ENCODE results near the gene ZNF614.
"Not testable (repeated sequence)": the region's sequence is repeated elsewhere in the genome, so short reads cannot be mapped to it uniquely, and the experiment has no call there.

The ZNF614 gene

GRCh38 chr19:52026255-52026990 lies 1.8 kb downstream of the ZNF614 start:
- not testable (repeated sequence) for H3K27ac ChIP-seq (ENCODE audit: low read length); H3K9ac ChIP-seq (ENCODE audit: low read depth, low read length); H3K27me3 ChIP-seq (ENCODE audit: insufficient read depth, low read length); H3K4me1 ChIP-seq (ENCODE audit: insufficient read depth, low read length)
- Histone ChIP-seq H3K9me3 (ENCODE audit: insufficient read depth, low read depth, low read length) (peaks cover 10% of the 10 kb centered on the region; the same call in 1 of the 2 replicates), H3K4me3 (ENCODE audit: low read length) (peak overlapping the region; percentile 98; the same call in 1 of the 2 replicates), H3K36me3 (ENCODE audit: insufficient read depth, low read depth, low read length) (peaks cover 51% of the 10 kb centered on the region)

DNA sequence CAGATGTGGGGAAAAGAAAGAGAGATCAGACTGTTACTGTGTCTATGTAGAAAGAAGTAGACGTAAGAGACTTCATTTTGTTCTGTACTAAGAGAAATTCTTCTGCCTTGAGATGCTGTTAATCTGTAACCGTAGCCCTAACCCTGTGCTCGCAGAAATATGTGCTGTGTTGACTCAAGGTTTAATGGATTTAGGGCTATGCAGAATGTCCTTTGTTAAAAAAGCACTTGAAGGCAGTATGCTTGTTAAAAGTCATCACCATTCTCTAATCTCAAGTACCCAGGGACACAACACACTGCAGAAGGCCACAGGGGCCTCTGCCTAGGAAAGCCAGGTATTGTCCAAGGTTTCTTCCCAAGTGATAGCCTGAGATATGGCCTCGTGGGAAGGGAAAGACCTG lies 3.7 kb downstream of the ZNF614 start:
- peaks cover 61% of the 10 kb centered on the region for H3K36me3 ChIP-seq (ENCODE audit: insufficient read depth, low read depth, low read length)
- H3K27ac ChIP-seq (ENCODE audit: low read length); H3K9ac ChIP-seq (ENCODE audit: low read depth, low read length); H3K27me3 ChIP-seq (ENCODE audit: insufficient read depth, low read length); H3K4me1 ChIP-seq (ENCODE audit: insufficient read depth, low read length); H3K4me3 ChIP-seq (ENCODE audit: low read length); H3K9me3 ChIP-seq (ENCODE audit: insufficient read depth, low read depth, low read length): not testable (repeated sequence)

DNA sequence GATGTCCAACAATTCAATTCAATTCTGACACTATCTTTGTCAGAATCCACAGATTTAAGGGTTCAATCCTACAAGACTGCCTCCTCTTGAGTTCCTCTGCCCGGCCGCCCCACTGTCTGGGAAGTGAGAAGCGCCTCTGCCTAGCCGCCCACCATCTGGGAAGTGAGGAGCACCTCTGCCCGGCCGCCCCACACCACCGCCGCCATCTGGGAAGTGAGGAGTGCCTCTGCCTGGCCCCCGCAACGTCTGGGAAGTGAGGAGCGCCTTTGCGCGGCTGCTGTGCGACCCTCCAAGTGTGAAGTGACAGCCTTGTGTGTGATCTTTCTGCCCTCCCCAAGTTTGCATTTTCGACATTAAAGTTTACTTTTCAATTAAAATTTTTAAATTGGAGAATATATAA lies 6.0 kb downstream of the ZNF614 start:
- Histone ChIP-seq H3K4me1 (ENCODE audit: insufficient read depth, low read length) (0 out of 2 replicates have a peak, but pooled peaks cover 3% of the 10 kb centered on the region), H3K27ac (ENCODE audit: low read length) (no peak overlapping the region), H3K4me3 (ENCODE audit: low read length) (no peak overlapping the region), H3K36me3 (ENCODE audit: insufficient read depth, low read depth, low read length) (peaks cover 84% of the 10 kb centered on the region), H3K27me3 (ENCODE audit: insufficient read depth, low read length) (no peaks in the 10 kb centered on the region), H3K9me3 (ENCODE audit: insufficient read depth, low read depth, low read length) (no peaks in the 10 kb centered on the region), H3K9ac (ENCODE audit: low read depth, low read length) (no peak overlapping the region)

DNA sequence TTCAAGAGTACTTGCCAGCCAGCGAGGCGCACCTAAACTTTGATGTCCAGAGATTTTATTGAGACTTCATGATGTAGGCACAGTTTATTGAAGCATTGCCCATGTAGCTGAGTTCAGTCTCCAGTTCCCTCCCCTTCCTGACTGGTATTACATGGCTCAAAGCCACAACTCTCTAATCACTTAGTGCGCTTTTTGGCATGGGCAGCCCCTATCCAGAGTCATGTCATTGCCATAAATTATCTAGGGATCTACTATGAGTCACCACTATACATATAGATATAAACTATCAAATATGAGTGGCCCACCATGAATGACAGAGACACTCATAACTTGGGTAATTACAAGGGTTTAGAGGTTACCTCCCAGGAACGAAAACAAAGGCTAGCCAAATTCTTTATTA lies 7.7 kb downstream of the ZNF614 start:
- Histone ChIP-seq H3K9me3 (ENCODE audit: insufficient read depth, low read depth, low read length) (peaks cover 4% of the 10 kb centered on the region; the same call in 1 of the 2 replicates), H3K4me1 (ENCODE audit: insufficient read depth, low read length) (no peaks in the 10 kb centered on the region), H3K27me3 (ENCODE audit: insufficient read depth, low read length) (no peaks in the 10 kb centered on the region), H3K4me3 (ENCODE audit: low read length) (no peak overlapping the region), H3K27ac (ENCODE audit: low read length) (no peak overlapping the region), H3K9ac (ENCODE audit: low read depth, low read length) (no peak overlapping the region), H3K36me3 (ENCODE audit: insufficient read depth, low read depth, low read length) (peaks cover 96% of the 10 kb centered on the region)

DNA sequence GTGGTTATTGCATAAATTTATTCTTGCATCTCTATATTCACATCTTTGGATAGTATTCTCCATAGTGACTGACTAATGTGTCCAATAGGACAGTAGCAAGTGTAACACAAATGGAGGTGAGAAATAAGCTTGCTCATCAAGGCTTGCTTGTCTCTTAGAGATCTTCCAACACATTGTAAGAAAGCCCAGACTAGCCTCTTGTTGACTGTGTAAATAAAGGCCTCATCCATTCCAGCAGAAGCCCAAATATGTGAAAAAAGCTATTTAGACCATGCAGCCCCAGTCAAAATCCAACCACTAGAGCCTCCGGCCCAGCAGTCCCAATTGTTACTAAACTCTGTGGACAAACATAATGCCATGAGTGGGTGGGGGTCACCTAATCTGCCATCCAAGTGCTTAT lies 17.5 kb downstream of the ZNF614 start:
- Histone ChIP-seq H3K27me3 (ENCODE audit: insufficient read depth, low read length) (no peaks in the 10 kb centered on the region), H3K9me3 (ENCODE audit: insufficient read depth, low read depth, low read length) (peaks cover 2% of the 10 kb centered on the region; the same call in 1 of the 2 replicates), H3K4me1 (ENCODE audit: insufficient read depth, low read length) (no peaks in the 10 kb centered on the region), H3K27ac (ENCODE audit: low read length) (no peak overlapping the region), H3K9ac (ENCODE audit: low read depth, low read length) (no peak overlapping the region), H3K4me3 (ENCODE audit: low read length) (no peak overlapping the region), H3K36me3 (ENCODE audit: insufficient read depth, low read depth, low read length) (peaks cover 27% of the 10 kb centered on the region)

DNA sequence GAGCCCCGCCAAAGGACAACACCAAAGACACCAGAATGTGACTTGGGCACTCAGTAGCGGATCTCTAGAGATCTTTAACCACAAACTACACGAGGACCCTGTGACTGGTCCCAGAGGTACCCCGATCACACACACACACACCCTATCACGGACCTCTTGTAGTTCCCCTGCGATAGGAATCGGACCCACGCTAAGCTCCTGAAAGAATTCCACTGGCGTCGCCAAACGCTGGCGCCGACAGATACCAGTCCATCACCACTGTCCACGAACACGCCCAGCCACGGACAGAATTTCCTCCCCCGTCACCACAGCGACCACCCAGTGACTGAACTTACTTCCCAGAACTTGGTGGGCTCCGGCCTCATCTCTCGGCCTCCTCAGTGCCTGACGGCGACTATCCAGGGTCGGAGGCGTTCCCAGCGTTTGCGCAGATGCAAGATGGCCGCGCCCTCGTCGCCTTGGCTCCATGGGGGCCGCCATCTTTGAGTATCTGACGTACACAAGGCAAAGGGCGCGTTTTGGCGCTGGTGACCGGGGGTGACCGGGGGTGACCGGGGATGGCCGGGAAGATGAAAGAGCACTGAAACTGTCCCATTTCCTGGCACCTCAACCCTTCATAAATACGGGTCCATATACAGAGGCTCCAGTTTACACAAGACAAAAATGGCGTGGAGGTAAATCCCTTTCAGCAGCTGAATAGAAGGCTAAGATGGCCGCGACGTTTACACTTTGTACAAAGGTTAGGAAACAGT lies 20.2 kb downstream of the ZNF614 start, which contains the start of gene ZNF615:
Gene ZNF615 (minus strand): TSS at position 406 of the 752 bp plus-strand sequence. CDS start 4,500 bp downstream, outside the sequence.
- Histone ChIP-seq H3K4me3 (ENCODE audit: low read length) (peak within 1 kb of the TSS; percentile 86), H3K36me3 (ENCODE audit: insufficient read depth, low read depth, low read length) (peaks cover 7% of the 10 kb centered on the region; the same call in 1 of the 2 replicates), H3K9ac (ENCODE audit: low read depth, low read length) (peak within 1 kb of the TSS; percentile 92), H3K9me3 (ENCODE audit: insufficient read depth, low read depth, low read length) (no peaks in the 10 kb centered on the region), H3K27ac (ENCODE audit: low read length) (peak within 1 kb of the TSS; percentile 85), H3K27me3 (ENCODE audit: insufficient read depth, low read length) (no peaks in the 10 kb centered on the region), H3K4me1 (ENCODE audit: insufficient read depth, low read length) (no peaks in the 10 kb centered on the region)

GRCh38 chr19:52007451-52007805 lies 20.8 kb downstream of the ZNF614 start:
- H3K27ac ChIP-seq (ENCODE audit: low read length) = no peak overlapping the region
- H3K9ac ChIP-seq (ENCODE audit: low read depth, low read length) = peak overlapping the region; percentile 92; the same call in 1 of the 2 replicates
- H3K4me3 ChIP-seq (ENCODE audit: low read length) = peak overlapping the region; percentile 86
- H3K27me3 ChIP-seq (ENCODE audit: insufficient read depth, low read length) = no peaks in the 10 kb centered on the region
- H3K4me1 ChIP-seq (ENCODE audit: insufficient read depth, low read length) = no peaks in the 10 kb centered on the region
- no peaks in the 10 kb centered on the region for H3K9me3 ChIP-seq (ENCODE audit: insufficient read depth, low read depth, low read length)
- H3K36me3 ChIP-seq (ENCODE audit: insufficient read depth, low read depth, low read length) = peaks cover 2% of the 10 kb centered on the region; the same call in 1 of the 2 replicates

DNA sequence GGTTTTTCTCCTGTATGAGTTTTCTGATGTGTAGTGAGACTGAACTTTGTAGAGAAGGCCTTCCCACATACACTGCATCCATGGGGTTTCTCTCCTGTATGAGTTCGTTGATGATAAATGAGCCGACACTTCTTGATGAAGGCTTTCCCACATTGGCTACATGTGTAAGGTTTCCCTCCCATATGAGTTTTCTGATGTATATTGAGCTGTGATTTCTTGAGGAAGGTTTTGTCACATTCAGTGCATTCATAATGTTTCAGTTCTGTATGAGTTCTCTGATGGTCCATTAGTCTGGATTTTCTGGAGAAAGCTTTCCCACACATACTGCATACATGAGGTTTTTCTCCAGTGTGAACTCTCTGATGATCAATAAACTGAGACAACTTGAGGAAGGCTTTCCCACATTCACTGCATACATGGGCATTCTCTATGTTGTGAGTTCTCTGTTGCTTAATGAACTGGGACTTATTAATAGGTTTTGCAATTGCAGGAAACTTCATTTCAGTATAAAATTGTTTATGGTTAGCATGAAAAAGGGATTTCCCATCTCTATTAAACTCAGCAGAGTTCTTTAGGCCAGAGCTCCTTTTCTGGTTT lies 34.0 kb downstream of the ZNF614 start:
- H3K4me1 ChIP-seq (ENCODE audit: insufficient read depth, low read length) = no peaks in the 10 kb centered on the region
- H3K9me3 ChIP-seq (ENCODE audit: insufficient read depth, low read depth, low read length) = peaks cover 84% of the 10 kb centered on the region
- no peak overlapping the region; the same call in 1 of the 2 replicates for H3K4me3 ChIP-seq (ENCODE audit: low read length)

DNA sequence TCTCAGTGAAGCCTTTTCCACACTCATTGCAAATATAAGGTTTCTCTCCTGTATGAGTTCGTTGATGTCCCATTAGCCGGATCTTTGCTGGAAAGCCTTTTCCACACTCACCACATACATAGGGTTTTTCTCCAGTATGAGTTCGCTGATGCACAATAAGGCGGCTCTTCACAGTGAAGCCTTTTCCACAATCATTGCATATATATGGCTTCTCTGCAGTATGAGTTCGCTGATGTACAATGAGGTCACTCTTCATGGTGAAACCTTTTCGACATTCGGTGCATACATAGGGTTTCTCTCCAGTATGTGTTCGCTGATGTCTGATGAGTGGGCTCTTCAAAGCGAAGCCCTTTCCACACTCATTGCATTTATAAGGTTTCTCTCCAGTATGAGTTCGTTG lies 34.8 kb downstream of the ZNF614 start:
- H3K4me3 ChIP-seq (ENCODE audit: low read length) = peak overlapping the region; percentile 41; the same call in 1 of the 2 replicates
- H3K36me3 ChIP-seq (ENCODE audit: insufficient read depth, low read depth, low read length) = peaks cover 62% of the 10 kb centered on the region
- H3K27ac ChIP-seq (ENCODE audit: low read length) = no peak overlapping the region
- H3K9me3 ChIP-seq (ENCODE audit: insufficient read depth, low read depth, low read length) = peaks cover 85% of the 10 kb centered on the region
- H3K9ac ChIP-seq (ENCODE audit: low read depth, low read length) = no peak overlapping the region
- no peaks in the 10 kb centered on the region for H3K4me1 ChIP-seq (ENCODE audit: insufficient read depth, low read length)
- no peaks in the 10 kb centered on the region for H3K27me3 ChIP-seq (ENCODE audit: insufficient read depth, low read length)

More for the DNA sequence above, 34.0 kb downstream of the ZNF614 start:
- Histone ChIP-seq H3K27me3 (ENCODE audit: insufficient read depth, low read length) (no peaks in the 10 kb centered on the region), H3K9ac (ENCODE audit: low read depth, low read length) (no peak overlapping the region), H3K36me3 (ENCODE audit: insufficient read depth, low read depth, low read length) (peaks cover 69% of the 10 kb centered on the region), H3K27ac (ENCODE audit: low read length) (no peak overlapping the region)

DNA sequence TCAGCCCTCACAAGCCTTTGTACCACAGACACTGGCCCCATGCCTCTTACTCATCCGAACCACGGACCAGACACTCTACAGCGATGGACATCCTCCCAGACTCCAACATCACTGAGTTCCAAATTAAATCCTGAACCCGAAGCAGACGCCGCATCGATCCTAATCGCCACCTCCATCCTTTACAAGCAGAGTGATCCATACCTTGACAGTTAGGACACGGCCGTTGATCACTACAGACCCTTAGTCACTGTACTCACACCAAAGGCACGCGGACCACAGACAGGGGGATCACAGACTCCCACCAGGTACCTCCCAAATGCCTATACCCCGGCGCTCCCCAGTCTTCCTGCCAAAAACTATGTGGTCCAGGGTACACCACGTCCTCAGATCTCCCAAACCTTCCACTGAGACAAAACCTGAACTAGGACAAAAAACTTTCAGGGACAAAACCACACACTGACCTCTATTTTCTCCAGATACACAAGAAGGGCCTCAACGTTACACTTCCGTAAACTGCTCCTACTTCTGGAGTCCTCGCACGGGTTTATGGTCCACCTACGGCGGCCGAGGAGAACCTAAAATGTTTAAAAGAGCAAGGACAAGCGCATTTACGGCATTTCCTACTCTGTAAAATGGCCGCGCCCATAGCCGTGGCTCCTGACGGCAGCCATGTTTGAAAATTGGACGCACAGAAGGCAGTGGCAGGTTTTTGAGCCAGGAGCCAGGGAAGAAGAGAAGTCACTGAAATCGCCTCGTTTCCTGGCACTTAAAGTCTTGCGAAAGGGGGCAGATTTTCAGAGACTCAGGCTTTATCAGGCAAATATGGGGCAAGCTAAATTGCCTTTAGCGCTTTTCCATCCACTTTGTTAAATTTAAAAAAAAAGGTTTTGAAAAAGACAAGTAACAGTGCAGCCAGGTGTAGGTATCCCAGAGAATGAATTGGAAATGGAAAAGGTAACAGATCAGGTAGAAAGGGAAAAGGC lies 41.6 kb downstream of the ZNF614 start, which contains the start of gene ZNF350:
Gene ZNF350 (minus strand): TSS at position 532 of the 983 bp plus-strand sequence. CDS start 12,480 bp downstream, outside the sequence.
- H3K27me3 ChIP-seq (ENCODE audit: insufficient read depth, low read length) = no peaks in the 10 kb centered on the region
- peak within 1 kb of the TSS; percentile 86; the same call in 1 of the 2 replicates for H3K9ac ChIP-seq (ENCODE audit: low read depth, low read length)
- no peak within 1 kb of the TSS for H3K27ac ChIP-seq (ENCODE audit: low read length)
- no peaks in the 10 kb centered on the region for H3K4me1 ChIP-seq (ENCODE audit: insufficient read depth, low read length)
- peaks cover 28% of the 10 kb centered on the region; the same call in 1 of the 2 replicates for H3K9me3 ChIP-seq (ENCODE audit: insufficient read depth, low read depth, low read length)
- peaks cover 4% of the 10 kb centered on the region; the same call in 1 of the 2 replicates for H3K36me3 ChIP-seq (ENCODE audit: insufficient read depth, low read depth, low read length)
- peak within 1 kb of the TSS; percentile 83 for H3K4me3 ChIP-seq (ENCODE audit: low read length)
